HepG2 (cell line): ENCODE measurements around the gene TFAM. TPM values are rescaled to one million over a fixed set of nuclear protein-coding genes. Genes with fewer than 3 reads are reported as not detected.

ENCODE experiments used
- ATAC-seq: fragments of 200-7000 bp; cut with Tn5 transposase; 3 replicates; pipeline ENCODE4 v1.9.1; 2020; ENCODE audit warnings: mild to moderate bottlenecking, moderate library complexity
- BruUV-seq: library from RNA; stranded (reverse); fragments of 400-500 nt; replicated peaks from 2 replicates; lab custom pipeline; 2021; lab: Mats Ljungman, UMichigan
- CTCF ChIA-PET: fragments of 300-600 bp; formaldehyde crosslinking; extraction: SDS; loops from one replicate; lab custom pipeline; 2021; ENCODE audit warnings: low total read pairs, inconsistent platforms, low intra/inter-chr PET ratio; lab: Yijun Ruan, JAX
- POLR2A ChIA-PET: fragments of 350-600 bp; sonication (Branson Sonifier 250); formaldehyde crosslinking; loops from one replicate; lab custom pipeline; 2020; ENCODE audit warnings: antibody characterized with exemption, inconsistent platforms; lab: Yijun Ruan, JAX
- DNase-seq: peaks from one replicate; pipeline ENCODE4 v3.0.0-alpha.2; 2015; ENCODE audit warnings: low spot score
- FAIRE-seq: peaks from 3 replicates; lab custom pipeline; 2011; peaks lifted over from hg19 to GRCh38; lab: Jason Lieb, UNC
- H2AFZ ChIP-seq: one replicate; pipeline ENCODE4 v1.6.1; 2011; ENCODE audit warnings: low read length, inconsistent platforms
- H3K27ac ChIP-seq: fragments of 300-600 bp; 3 replicates; pipeline ENCODE4 v1.8.0; 2011; ENCODE audit warnings: mixed run types, mild to moderate bottlenecking, mixed read lengths, low read length, inconsistent platforms; ENCODE audit not compliant: insufficient read depth; ENCODE audit errors: extremely low read length
- H3K27me3 ChIP-seq, 2 experiments: fragments of 200-600 bp in 1 of 2; 2 replicates in 1 of 2; 3 replicates in 1 of 2; pipeline versions ENCODE4 v1.6.0 to v1.8.0; 2011; ENCODE audit warnings: low read length in 2 of 2, mild to moderate bottlenecking in 2 of 2, moderate library complexity in 2 of 2, inconsistent platforms in 1 of 2; ENCODE audit not compliant: insufficient read depth in 2 of 2, control insufficient read depth in 1 of 2
- H3K36me3 ChIP-seq, 2 experiments: fragments of 200-600 bp in 1 of 2; replicated peaks in 1 of 2; 2 replicates in 1 of 2; 3 replicates in 1 of 2; pipeline versions ENCODE4 v1.5.1 to v1.8.0; 2011; ENCODE audit warnings: low read length in 2 of 2, inconsistent platforms in 1 of 2; ENCODE audit not compliant: insufficient read depth in 2 of 2, control insufficient read depth in 1 of 2
- H3K4me1 ChIP-seq: 2 replicates; pipeline ENCODE4 v1.5.1; 2012; ENCODE audit warnings: low read length, inconsistent platforms; ENCODE audit not compliant: insufficient read depth
- H3K4me2 ChIP-seq: 2 replicates; pipeline ENCODE4 v1.6.0; 2011; ENCODE audit warnings: low read depth, low read length, inconsistent platforms
- H3K4me3 ChIP-seq, 3 experiments: fragments of 200-600 bp in 1 of 3; sonication (generic), shearing (Covaris generic) in 1 of 3; replicated peaks in 1 of 3; 2 replicates each; pipeline ENCODE4 v1.5.1; 2011 to 2016; ENCODE audit warnings: low read length in 3 of 3, inconsistent platforms in 2 of 3, low read depth in 2 of 3, mild to moderate bottlenecking in 2 of 3, control low read depth in 1 of 3, mixed read lengths in 1 of 3; ENCODE audit not compliant: insufficient read depth in 1 of 3
- H3K79me2 ChIP-seq: one replicate; pipeline ENCODE4 v1.6.1; 2011; ENCODE audit warnings: low read length, inconsistent platforms; ENCODE audit not compliant: insufficient read depth
- H3K9ac ChIP-seq: 2 replicates; pipeline ENCODE4 v1.6.0; 2011; ENCODE audit warnings: mild to moderate bottlenecking, low read depth, low read length, inconsistent platforms; ENCODE audit not compliant: insufficient read depth
- H3K9me3 ChIP-seq: 2 replicates; pipeline ENCODE4 v1.5.1; 2012; ENCODE audit warnings: mild to moderate bottlenecking, low read length
- H4K20me1 ChIP-seq: 2 replicates; pipeline ENCODE4 v1.6.0; 2011; ENCODE audit warnings: inconsistent platforms, mild to moderate bottlenecking, low read length, moderate library complexity; ENCODE audit not compliant: insufficient read depth
- ADNP ChIP-seq: sonication (generic); formaldehyde crosslinking; IDR thresholded peaks from 2 replicates; pipeline ENCODE4 v1.4.0; 2020; ENCODE audit warnings: missing genetic modification reagents
- CBX1 ChIP-seq: IDR thresholded peaks from one replicate; pipeline ENCODE4 v1.6.1; 2016; ENCODE audit warnings: antibody characterized with exemption, low read depth
- CENPX ChIP-seq: sonication (generic); formaldehyde crosslinking; IDR thresholded peaks from 2 replicates; pipeline ENCODE4 v1.9.0; 2021; ENCODE audit warnings: mild to moderate bottlenecking, missing genetic modification reagents, moderate library complexity
- E2F5 ChIP-seq: sonication (generic); formaldehyde crosslinking; conservative IDR thresholded peaks from 2 replicates; pipeline ENCODE4 v1.4.0; 2020; ENCODE audit warnings: missing genetic modification reagents
- HOXA5 ChIP-seq: sonication (generic); formaldehyde crosslinking; IDR thresholded peaks from 2 replicates; pipeline ENCODE4 v1.4.0; 2020; ENCODE audit warnings: missing genetic modification reagents
- MED8 ChIP-seq: sonication (generic); formaldehyde crosslinking; IDR thresholded peaks from 2 replicates; pipeline ENCODE4 v1.8.1; 2023; ENCODE audit warnings: mild to moderate bottlenecking, missing genetic modification reagents; ENCODE audit not compliant: insufficient replicate concordance
- MLX ChIP-seq: IDR thresholded peaks from 2 replicates; pipeline ENCODE4 v1.6.1; 2016
- THAP7 ChIP-seq: sonication (generic); formaldehyde crosslinking; IDR thresholded peaks from 2 replicates; pipeline ENCODE4 v1.8.1; 2023; ENCODE audit warnings: mild to moderate bottlenecking, missing genetic modification reagents
- ZBTB10 ChIP-seq: sonication (generic); formaldehyde crosslinking; IDR thresholded peaks from 2 replicates; pipeline ENCODE4 v1.4.0; 2020; ENCODE audit warnings: missing genetic modification reagents, borderline replicate concordance
- ZFP36 ChIP-seq: fragments of 150-350 bp; IDR thresholded peaks from 2 replicates; pipeline ENCODE4 v1.6.1; 2018; ENCODE audit warnings: borderline replicate concordance, low read length, low read depth; ENCODE audit not compliant: partially characterized antibody
- ZNF124 ChIP-seq: sonication (generic); formaldehyde crosslinking; IDR thresholded peaks from 2 replicates; pipeline ENCODE4 v1.4.0; 2020; ENCODE audit warnings: missing genetic modification reagents
- ZNF280D ChIP-seq: sonication (generic); formaldehyde crosslinking; IDR thresholded peaks from 2 replicates; pipeline ENCODE4 v1.5.1; 2020; ENCODE audit warnings: mild to moderate bottlenecking, missing genetic modification reagents
- ZNF414 ChIP-seq: sonication (generic); formaldehyde crosslinking; IDR thresholded peaks from 2 replicates; pipeline ENCODE4 v1.5.0; 2020; ENCODE audit warnings: missing genetic modification reagents
- ZNF557 ChIP-seq: sonication (generic); formaldehyde crosslinking; IDR thresholded peaks from 2 replicates; pipeline ENCODE4 v1.4.0; 2020; ENCODE audit warnings: missing genetic modification reagents
- ZNF616 ChIP-seq: sonication (generic); formaldehyde crosslinking; IDR thresholded peaks from 2 replicates; pipeline ENCODE4 v1.5.0; 2020; ENCODE audit warnings: low read depth, mild to moderate bottlenecking, missing genetic modification reagents
- WGBS: methylation state at CpG from one replicate; pipeline ENCODE4 v1.1.6; 2017; ENCODE audit warnings: low lambda C conversion rate; 5-methylcytosine and 5-hydroxymethylcytosine counted together
- in situ Hi-C: cut with HindIII; loops from 2 replicates; pipeline ENCODE4 v1.10.0; 2017; ENCODE audit warnings: low pct_unique_long_range_greater_than_20kb; ENCODE audit not compliant: extremely low pct_ligation_motif_present
- intact Hi-C: fragments of 100-400 bp; cut with micrococcal nuclease; formaldehyde crosslinking; loops from one replicate; pipeline ENCODE4 v1.10.0; 2022; ENCODE audit not compliant: unreplicated experiment
- polyA plus RNA-seq, 8 experiments: library from polyadenylated mRNA; depleted of rRNA in 3 of 8; stranded (reverse) in 7 of 8; unstranded in 1 of 8; fragments of >200 nt; fragmentation: Illumina TruSeq in 4 of 8; extraction: Trizol in 4 of 8; gene quantifications; 2 replicates each; pipeline versions ENCODE4 v1.2.1 to v1.2.3, GENCODE V29; 2011 to 2016; ENCODE audit warnings: low read depth in 4 of 8, missing spikeins in 1 of 8, mixed read lengths in 1 of 8; ENCODE audit not compliant: insufficient read depth in 1 of 8
- total RNA-seq, 5 experiments: library from RNA; depleted of rRNA; stranded (reverse); fragments of >200 nt; fragmentation: Illumina TruSeq; extraction: Trizol; gene quantifications; 2 replicates each; pipeline ENCODE4 v1.2.3, GENCODE V29; 2016; ENCODE audit warnings: low read depth in 1 of 5

TFAM gene
- total and polyA plus RNA-seq, 2 of the 13 experiments (the other 11 are each of a cell fraction or from before 2014, with no cell fraction given): 18.4 to 125 TPM

- in situ Hi-C loops (loop anchor here (10.0 kb wide), 1 partner anchor 200 kb away; no protein-coding TSS in a partner anchor), intact Hi-C loops (no loop called here)
- H3K9ac ChIP-seq: peak overlapping the region; percentile 72
- H3K79me2 ChIP-seq: peaks cover 39% of the 10 kb centered on the region
- no peaks in the 10 kb centered on the region for H4K20me1 ChIP-seq
- peaks cover 7 to 24% of the 10 kb centered on the region in 2 experiments; a peak in 4 of 5 replicates for H3K36me3 ChIP-seq
- TSS peak; percentile 68 for BruUV-seq
- POLR2A ChIA-PET: interaction anchor here (0.9 to 3.0 kb wide), 8 partner anchors 13 to 115 kb away, joined by 3 to 13 read pairs (median 8); partner anchors contain the start of genes CISD1 and UBE2D1
- H3K27ac ChIP-seq: peak overlapping the region; percentile 82
- H3K4me1 ChIP-seq: peaks cover 38% of the 10 kb centered on the region
- CTCF ChIA-PET: interaction anchor here (1.6 to 2.3 kb wide), 2 partner anchors 85 to 207 kb away, joined by 4 to 34 read pairs; no protein-coding TSS in a partner anchor
- peak; percentile 1; the same call in 1 of the 3 replicates for ATAC-seq
- H2AFZ ChIP-seq: peak overlapping the region; percentile 71
- H3K9me3 ChIP-seq: no peaks in the 10 kb centered on the region
- peak overlapping the region; percentile 78 to 96 (median 90) for H3K4me3 ChIP-seq
- H3K27me3 ChIP-seq: no peaks in the 10 kb centered on the region; a peak in 1 of 5 replicates
- 3% methylated on average over 7 of the region's 12 CpGs for WGBS
- peak overlapping the region; percentile 89 for H3K4me2 ChIP-seq
- DNase-seq: no peak
- FAIRE-seq: no peak
- TF ChIP-seq ZNF557 (0 out of 2 replicates have a peak, but pooled peaks have one; percentile 3), ZNF280D (CRISPR knock-in tag) (no peak), CENPX (CRISPR knock-in tag) (no peak), HOXA5 (CRISPR knock-in tag) (no peak), ZBTB10 (CRISPR knock-in tag) (0 out of 2 replicates have a peak, but pooled peaks have one; percentile 6), ADNP (CRISPR knock-in tag) (peak; percentile 86; the same call in 1 of the 2 replicates), THAP7 (CRISPR knock-in tag) (peak; percentile 26), ZNF414 (no peak), MLX (CRISPR knock-in tag) (no peak), ZFP36 (no peak), CBX1 (no peak), ZNF124 (CRISPR knock-in tag) (peak; percentile 4; the same call in 1 of the 2 replicates), MED8 (no peak), E2F5 (CRISPR knock-in tag) (no peak), ZNF616 (CRISPR knock-in tag) (no peak)
These were observed 639 bp upstream of the TFAM start for GRCh38 chr10:58384544-58384998.
